Retinal pigment epithelial cell (primary cell): ENCODE data around the gene SRMS.

Source experiments
- DNase-seq: peaks from one replicate; pipeline ENCODE4 v3.0.0-alpha.2; 2010; ENCODE audit warnings: low read depth
- H3K4me3 ChIP-seq: 2 replicates; pipeline ENCODE4 v1.5.1; 2011; ENCODE audit warnings: mild to moderate bottlenecking, low read length, control low read depth, moderate library complexity
- TF ChIP-seq, protein P1 (sequence below): conservative IDR thresholded peaks from 2 replicates; pipeline ENCODE4 v1.5.1; 2011; ENCODE audit warnings: low read depth, low read length, control low read depth, inconsistent platforms

The SRMS gene, protein sequence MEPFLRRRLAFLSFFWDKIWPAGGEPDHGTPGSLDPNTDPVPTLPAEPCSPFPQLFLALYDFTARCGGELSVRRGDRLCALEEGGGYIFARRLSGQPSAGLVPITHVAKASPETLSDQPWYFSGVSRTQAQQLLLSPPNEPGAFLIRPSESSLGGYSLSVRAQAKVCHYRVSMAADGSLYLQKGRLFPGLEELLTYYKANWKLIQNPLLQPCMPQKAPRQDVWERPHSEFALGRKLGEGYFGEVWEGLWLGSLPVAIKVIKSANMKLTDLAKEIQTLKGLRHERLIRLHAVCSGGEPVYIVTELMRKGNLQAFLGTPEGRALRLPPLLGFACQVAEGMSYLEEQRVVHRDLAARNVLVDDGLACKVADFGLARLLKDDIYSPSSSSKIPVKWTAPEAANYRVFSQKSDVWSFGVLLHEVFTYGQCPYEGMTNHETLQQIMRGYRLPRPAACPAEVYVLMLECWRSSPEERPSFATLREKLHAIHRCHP

DNA sequence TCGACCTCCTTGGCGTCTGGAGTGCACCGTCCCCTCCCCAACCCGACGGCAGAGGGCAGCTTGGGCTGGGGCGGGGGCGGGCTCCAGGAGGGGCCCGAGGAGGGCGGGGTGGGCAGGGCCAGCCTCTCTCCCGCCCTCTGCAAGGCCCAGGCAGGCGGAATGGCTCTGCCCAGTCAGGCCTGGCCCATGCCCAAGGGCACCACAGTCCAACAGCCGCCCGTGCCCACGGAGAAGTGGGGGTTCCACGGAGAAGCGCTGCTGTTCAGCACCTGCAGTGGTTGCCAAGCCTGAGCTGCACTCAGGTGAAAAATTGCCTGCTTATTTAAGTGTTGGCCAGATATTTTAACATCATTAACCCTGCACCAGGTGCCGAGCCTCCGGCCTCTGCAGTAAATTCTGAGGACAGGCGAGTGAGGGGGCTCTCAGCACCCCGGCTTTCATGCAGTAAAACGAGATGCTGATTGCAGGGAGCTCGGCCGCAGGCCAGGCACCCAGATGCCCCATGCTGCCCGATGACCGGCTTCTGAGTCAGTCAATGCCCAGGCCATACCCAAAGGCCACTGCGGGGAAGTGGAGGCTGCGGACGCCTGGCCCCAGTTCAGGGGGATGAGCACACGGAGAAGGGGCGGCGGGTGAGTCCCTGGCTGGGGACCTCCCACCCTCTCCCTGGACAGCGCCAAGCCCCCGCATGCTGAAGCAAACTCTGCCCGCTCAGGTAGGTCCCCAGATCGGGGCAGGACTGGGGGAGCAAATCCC lies at the start of gene SRMS:
Gene SRMS (minus strand): TSS at position 25 of the 756 bp plus-strand sequence. CDS start 286 bp downstream, outside the sequence.
- TF ChIP-seq, protein P1, sequence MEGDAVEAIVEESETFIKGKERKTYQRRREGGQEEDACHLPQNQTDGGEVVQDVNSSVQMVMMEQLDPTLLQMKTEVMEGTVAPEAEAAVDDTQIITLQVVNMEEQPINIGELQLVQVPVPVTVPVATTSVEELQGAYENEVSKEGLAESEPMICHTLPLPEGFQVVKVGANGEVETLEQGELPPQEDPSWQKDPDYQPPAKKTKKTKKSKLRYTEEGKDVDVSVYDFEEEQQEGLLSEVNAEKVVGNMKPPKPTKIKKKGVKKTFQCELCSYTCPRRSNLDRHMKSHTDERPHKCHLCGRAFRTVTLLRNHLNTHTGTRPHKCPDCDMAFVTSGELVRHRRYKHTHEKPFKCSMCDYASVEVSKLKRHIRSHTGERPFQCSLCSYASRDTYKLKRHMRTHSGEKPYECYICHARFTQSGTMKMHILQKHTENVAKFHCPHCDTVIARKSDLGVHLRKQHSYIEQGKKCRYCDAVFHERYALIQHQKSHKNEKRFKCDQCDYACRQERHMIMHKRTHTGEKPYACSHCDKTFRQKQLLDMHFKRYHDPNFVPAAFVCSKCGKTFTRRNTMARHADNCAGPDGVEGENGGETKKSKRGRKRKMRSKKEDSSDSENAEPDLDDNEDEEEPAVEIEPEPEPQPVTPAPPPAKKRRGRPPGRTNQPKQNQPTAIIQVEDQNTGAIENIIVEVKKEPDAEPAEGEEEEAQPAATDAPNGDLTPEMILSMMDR: no peak
- H3K4me3 ChIP-seq: no peak within 1 kb of the TSS
- no peak for DNase-seq

DNA sequence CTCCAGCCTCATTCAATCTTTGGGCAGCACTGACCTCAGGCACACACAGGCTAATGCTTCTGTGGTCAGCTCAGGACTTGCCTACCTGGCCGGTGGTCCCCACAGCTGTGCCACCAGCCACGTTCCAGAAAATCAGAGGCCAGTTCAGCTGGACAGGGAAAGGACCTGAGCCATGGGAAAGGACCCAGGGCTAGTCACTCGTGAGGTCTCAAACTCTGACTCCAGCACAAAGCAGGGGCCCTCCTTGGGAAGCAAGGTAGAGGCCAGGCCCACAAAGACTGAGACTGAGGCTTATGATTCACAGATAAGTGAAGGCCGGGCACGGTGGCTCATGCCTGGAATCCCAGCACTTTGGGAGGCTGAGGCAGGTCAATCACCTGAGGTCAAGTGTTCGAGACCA lies 48.9 kb upstream of the SRMS start:
- H3K4me3 ChIP-seq: no peak overlapping the region
- DNase-seq: no peak
- TF ChIP-seq, protein P1: no peak

DNA sequence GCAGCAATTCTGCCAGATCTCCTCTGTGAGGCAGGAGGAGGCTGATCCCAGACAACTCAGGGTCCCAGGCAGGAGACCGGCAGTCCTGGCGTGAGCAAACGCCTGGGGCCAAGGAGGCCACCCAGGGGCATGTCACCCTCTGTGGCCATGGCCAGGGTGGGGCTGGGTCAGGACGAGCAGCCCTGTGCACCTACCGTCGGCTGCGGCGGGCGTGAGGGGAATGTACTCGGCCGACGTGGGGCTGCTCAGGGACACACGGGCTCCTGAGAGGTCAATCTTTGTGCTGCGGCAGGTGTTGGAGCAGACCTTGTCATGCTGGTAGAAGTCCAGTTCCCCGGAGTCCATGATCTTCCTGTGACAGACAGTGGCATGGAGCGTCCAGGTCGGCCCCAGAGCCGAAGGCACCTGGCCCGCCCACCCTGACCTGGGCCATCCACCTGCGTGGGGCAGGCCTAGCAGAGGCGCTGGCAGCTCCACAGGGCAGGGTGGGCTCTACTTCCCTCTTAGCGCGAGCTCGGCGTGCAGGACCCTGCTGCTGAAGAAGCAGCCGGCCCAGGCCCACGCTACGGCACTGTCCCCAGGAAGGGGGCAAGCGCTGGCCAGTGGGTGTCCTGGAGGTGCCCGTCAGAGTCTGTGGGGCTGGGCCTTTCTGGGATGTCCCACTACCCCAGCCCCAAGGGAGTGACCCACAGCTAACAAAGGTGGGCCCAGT lies 48.0 kb upstream of the SRMS start:
- TF ChIP-seq, protein P1: no peak
- no peak overlapping the region for H3K4me3 ChIP-seq
- DNase-seq: no peak

DNA sequence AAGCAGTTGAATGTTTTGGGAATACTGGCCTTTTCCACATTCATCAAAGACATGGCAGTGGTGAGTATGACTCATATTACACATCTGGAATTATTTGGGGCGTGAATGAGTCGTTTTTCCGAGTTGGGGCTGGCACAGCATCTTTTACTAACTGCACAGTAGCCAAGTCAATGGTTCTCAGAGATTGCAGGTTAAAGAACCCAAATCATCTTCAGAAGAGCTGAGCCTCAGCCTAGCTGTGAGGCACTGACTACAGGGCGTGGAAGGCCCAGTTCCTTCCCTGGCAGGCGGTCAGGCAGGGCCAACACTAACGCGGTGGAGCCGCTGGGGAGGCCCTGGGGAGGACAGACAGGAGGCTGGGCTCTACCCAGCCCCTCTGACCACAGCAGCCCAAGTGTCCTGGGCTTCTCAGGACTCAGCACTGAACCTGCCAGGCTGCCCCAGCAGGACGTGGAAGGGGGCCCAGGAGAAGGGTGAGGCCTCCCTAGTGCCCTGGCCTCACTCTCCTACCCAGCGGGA lies 46.6 kb upstream of the SRMS start:
- TF ChIP-seq, protein P1: no peak
- DNase-seq: no peak
- H3K4me3 ChIP-seq: no peak overlapping the region

DNA sequence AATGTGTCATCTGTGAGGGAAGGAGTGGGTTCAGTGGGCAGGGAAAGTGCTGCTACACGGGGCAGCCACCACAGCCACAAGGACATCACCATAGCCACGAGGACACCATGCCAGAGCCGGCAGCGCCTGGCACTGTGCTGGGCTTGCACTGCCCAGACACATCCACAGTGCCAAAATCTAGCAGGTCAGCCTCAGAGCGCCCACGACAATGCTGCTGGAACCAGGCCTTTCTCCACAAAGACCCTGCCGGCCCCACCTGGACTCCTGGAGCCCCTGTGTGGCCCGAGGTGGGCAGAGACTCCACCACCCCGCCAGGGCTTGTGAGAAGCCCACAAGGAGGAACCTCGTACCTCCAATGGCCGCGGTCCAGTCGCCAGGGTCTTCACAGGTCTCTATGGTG lies 45.1 kb upstream of the SRMS start:
- no peak overlapping the region for H3K4me3 ChIP-seq
- no peak for DNase-seq
- TF ChIP-seq, protein P1: no peak

DNA sequence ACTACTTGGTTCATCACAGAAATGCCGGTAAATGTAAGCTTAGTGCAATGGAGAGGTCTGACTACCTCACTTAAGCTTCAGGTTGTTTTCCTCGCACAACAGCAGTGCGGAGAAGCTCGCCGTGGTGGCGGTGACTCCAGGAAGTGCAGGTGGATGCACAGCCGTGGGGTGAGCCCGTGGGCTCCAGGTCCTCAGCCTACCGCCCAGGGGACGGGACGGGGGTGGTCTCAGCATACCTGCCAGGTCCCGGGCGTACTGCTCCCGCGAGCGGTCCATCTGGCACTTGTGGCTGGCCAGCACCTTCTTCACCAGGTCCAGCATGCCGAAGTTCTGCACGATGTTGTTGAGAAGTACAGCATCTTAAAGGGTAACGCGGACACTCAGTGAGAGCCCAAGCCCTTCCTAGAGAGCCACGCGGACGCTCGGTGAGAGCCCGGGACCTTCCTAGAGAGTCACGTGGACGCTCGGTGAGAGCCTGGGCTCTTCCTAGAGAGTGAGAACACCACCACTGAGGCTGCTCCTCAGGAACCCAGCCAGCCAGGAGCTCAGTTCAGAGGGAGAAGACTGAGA lies 44.3 kb upstream of the SRMS start:
- TF ChIP-seq, protein P1: no peak
- DNase-seq: no peak
- H3K4me3 ChIP-seq: no peak overlapping the region
